HepG2 (cell line): ENCODE results near the gene LSS. TPM values are rescaled to one million over a fixed set of nuclear protein-coding genes. Genes with fewer than 3 reads are reported as not detected.

Experiments
- ATF7 ChIP-seq, 2 experiments: fragments of 450-650 bp in 1 of 2; sonication (generic) in 1 of 2; formaldehyde crosslinking in 1 of 2; IDR thresholded peaks; 2 replicates each; pipeline versions ENCODE4 v1.4.0 to v1.6.1; 2016 to 2020; ENCODE audit warnings: antibody characterized with exemption in 1 of 2, mild to moderate bottlenecking in 1 of 2, missing genetic modification reagents in 1 of 2
- BORCS8-MEF2B ChIP-seq: sonication (generic); formaldehyde crosslinking; IDR thresholded peaks from 2 replicates; pipeline ENCODE4 v1.8.0; 2022; ENCODE audit warnings: mild to moderate bottlenecking, missing genetic modification reagents
- KDM5A ChIP-seq: fragments of 200-600 bp; sonication (generic); IDR thresholded peaks from 2 replicates; pipeline ENCODE4 v1.7.0; 2018; ENCODE audit warnings: antibody characterized with exemption, mild to moderate bottlenecking, low read length, borderline replicate concordance
- PPARG ChIP-seq: conservative IDR thresholded peaks from 2 replicates; pipeline ENCODE4 v1.6.1; 2016; ENCODE audit warnings: missing biosample characterization, missing genetic modification reagents
- REL ChIP-seq: sonication (generic); formaldehyde crosslinking; conservative IDR thresholded peaks from 2 replicates; pipeline ENCODE4 v1.8.0; 2022; ENCODE audit warnings: mild to moderate bottlenecking, missing genetic modification reagents, moderate library complexity
- SIX4 ChIP-seq: sonication (generic); formaldehyde crosslinking; IDR thresholded peaks from 2 replicates; pipeline ENCODE4 v1.4.0; 2020; ENCODE audit warnings: missing genetic modification reagents
- SMARCE1 ChIP-seq: fragments of 450-650 bp; IDR thresholded peaks from 2 replicates; pipeline ENCODE4 v1.6.1; 2017; ENCODE audit warnings: borderline replicate concordance
- SMYD3 ChIP-seq: sonication (generic); formaldehyde crosslinking; IDR thresholded peaks from 2 replicates; pipeline ENCODE4 v1.8.1; 2023; ENCODE audit warnings: mild to moderate bottlenecking, missing genetic modification reagents
- ZBTB3 ChIP-seq: sonication (generic); formaldehyde crosslinking; IDR thresholded peaks from 2 replicates; pipeline ENCODE4 v1.4.0; 2020; ENCODE audit warnings: low read depth, mild to moderate bottlenecking, moderate library complexity, missing genetic modification reagents, borderline replicate concordance
- ZC3H13 ChIP-seq: sonication (generic); formaldehyde crosslinking; IDR thresholded peaks from 2 replicates; pipeline ENCODE4 v1.8.1; 2023; ENCODE audit warnings: mild to moderate bottlenecking, missing genetic modification reagents, moderate library complexity
- ZFP41 ChIP-seq: sonication (generic); formaldehyde crosslinking; IDR thresholded peaks from 2 replicates; pipeline ENCODE4 v1.4.0; 2020; ENCODE audit warnings: mild to moderate bottlenecking, missing genetic modification reagents, borderline replicate concordance
- ZMYM2 ChIP-seq: sonication (generic); formaldehyde crosslinking; IDR thresholded peaks from 2 replicates; pipeline ENCODE4 v1.8.0; 2022; ENCODE audit warnings: mild to moderate bottlenecking, missing genetic modification reagents
- ZNF484 ChIP-seq: sonication (generic); formaldehyde crosslinking; IDR thresholded peaks from 2 replicates; pipeline ENCODE4 v1.5.1; 2020; ENCODE audit warnings: mild to moderate bottlenecking, low read depth, missing genetic modification reagents, borderline replicate concordance
- ZNF616 ChIP-seq: sonication (generic); formaldehyde crosslinking; IDR thresholded peaks from 2 replicates; pipeline ENCODE4 v1.5.0; 2020; ENCODE audit warnings: low read depth, mild to moderate bottlenecking, missing genetic modification reagents
- ZNF7 ChIP-seq: IDR thresholded peaks from 2 replicates; pipeline ENCODE4 v1.6.1; 2016; ENCODE audit warnings: missing biosample characterization, missing genetic modification reagents
- ZSCAN25 ChIP-seq: sonication (generic); formaldehyde crosslinking; IDR thresholded peaks from 2 replicates; pipeline ENCODE4 v1.8.0; 2022; ENCODE audit warnings: mild to moderate bottlenecking, missing genetic modification reagents
- polyA plus RNA-seq, 8 experiments: library from polyadenylated mRNA; depleted of rRNA in 3 of 8; stranded (reverse) in 7 of 8; unstranded in 1 of 8; fragments of >200 nt; fragmentation: Illumina TruSeq in 4 of 8; extraction: Trizol in 4 of 8; gene quantifications; 2 replicates each; pipeline versions ENCODE4 v1.2.1 to v1.2.3, GENCODE V29; 2011 to 2016; ENCODE audit warnings: low read depth in 4 of 8, missing spikeins in 1 of 8, mixed read lengths in 1 of 8; ENCODE audit not compliant: insufficient read depth in 1 of 8
- total RNA-seq, 5 experiments: library from RNA; depleted of rRNA; stranded (reverse); fragments of >200 nt; fragmentation: Illumina TruSeq; extraction: Trizol; gene quantifications; 2 replicates each; pipeline ENCODE4 v1.2.3, GENCODE V29; 2016; ENCODE audit warnings: low read depth in 1 of 5
- TF ChIP-seq, protein P1 (sequence below), 2 experiments: sonication (generic) in 1 of 2; formaldehyde crosslinking in 1 of 2; IDR thresholded peaks; 2 replicates each; pipeline versions ENCODE4 v1.6.1 to v1.9.0; 2014 to 2022; ENCODE audit warnings: antibody characterized with exemption in 1 of 2, borderline replicate concordance in 1 of 2, inconsistent platforms in 1 of 2, low read depth in 1 of 2, missing genetic modification reagents in 1 of 2
- TF ChIP-seq, protein P2 (sequence below): IDR thresholded peaks from 2 replicates; pipeline ENCODE4 v1.6.1; 2016
- TF ChIP-seq, protein P3 (sequence below): sonication (generic); formaldehyde crosslinking; IDR thresholded peaks from 2 replicates; pipeline ENCODE4 v1.8.0; 2022; ENCODE audit warnings: missing genetic modification reagents, low read depth, mild to moderate bottlenecking, borderline replicate concordance

The LSS gene
- total and polyA plus RNA-seq, 2 of the 13 experiments (the other 11 are each of a cell fraction or from before 2014, with no cell fraction given), result 72.6 to 113 TPM

DNA sequence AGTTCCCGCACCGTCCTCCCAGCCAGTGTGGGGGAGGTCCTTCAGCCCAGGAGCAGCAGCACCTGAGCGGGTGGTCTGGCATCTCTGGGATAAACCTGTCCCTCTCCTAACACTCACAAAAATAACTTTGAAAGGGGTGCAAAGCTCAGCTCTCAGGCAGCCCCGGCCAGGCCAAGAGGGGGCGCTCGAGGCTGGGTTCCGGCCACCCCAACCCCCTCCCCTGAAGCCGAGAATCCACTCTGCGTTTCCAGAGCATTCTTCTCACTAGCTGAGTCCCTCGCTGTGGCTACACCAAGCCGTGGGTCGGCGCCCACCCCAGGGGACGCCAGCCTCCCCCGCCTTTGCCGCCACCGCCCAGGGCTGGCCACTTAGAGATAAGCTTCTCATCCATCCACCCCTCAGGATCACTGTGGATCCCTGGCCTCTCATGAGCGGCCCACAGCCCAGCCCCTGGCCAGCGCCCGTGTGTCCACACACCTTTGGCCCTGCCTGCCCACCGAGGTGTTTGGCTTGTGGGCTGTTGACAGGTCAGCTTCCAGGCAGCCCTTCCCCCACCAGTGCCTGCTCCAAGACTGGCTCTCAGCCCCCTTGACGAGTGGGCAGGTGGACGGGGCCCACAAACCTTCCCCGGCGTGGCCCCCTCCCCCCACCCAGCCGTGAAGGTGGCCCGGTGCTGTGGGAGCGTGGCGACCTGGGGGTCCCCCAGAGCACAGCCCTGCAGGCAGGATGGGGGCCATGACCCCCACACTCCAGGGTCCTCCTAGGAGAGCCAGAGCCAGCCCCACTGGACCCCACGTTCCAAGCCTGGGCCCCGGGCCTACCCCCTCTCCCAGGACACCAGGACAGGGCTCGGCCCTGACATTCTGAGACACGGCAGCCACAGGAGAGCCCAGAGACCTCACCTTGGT, 75.1 kb downstream of the LSS start (continued):
- TF ChIP-seq, protein P1, sequence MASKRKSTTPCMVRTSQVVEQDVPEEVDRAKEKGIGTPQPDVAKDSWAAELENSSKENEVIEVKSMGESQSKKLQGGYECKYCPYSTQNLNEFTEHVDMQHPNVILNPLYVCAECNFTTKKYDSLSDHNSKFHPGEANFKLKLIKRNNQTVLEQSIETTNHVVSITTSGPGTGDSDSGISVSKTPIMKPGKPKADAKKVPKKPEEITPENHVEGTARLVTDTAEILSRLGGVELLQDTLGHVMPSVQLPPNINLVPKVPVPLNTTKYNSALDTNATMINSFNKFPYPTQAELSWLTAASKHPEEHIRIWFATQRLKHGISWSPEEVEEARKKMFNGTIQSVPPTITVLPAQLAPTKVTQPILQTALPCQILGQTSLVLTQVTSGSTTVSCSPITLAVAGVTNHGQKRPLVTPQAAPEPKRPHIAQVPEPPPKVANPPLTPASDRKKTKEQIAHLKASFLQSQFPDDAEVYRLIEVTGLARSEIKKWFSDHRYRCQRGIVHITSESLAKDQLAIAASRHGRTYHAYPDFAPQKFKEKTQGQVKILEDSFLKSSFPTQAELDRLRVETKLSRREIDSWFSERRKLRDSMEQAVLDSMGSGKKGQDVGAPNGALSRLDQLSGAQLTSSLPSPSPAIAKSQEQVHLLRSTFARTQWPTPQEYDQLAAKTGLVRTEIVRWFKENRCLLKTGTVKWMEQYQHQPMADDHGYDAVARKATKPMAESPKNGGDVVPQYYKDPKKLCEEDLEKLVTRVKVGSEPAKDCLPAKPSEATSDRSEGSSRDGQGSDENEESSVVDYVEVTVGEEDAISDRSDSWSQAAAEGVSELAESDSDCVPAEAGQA (IDR thresholded peaks at IDR 0.05; ENCODE audit: low read depth), result no peak
- TF ChIP-seq, protein P1 (CRISPR knock-in tag; IDR thresholded peaks at IDR 0.05; ENCODE audit: borderline replicate concordance), result no peak
- TF ChIP-seq REL (CRISPR knock-in tag), result 0 out of 2 replicates have a peak, but pooled peaks have one; percentile 2
- no peak for TF ChIP-seq ZNF7 (CRISPR knock-in tag)
- TF ChIP-seq PPARG, result no peak
- peak; percentile 41; the same call in 1 of the 2 replicates for TF ChIP-seq ZMYM2 (CRISPR knock-in tag)
- no peak for TF ChIP-seq ZBTB3 (CRISPR knock-in tag)
- TF ChIP-seq ZC3H13 (CRISPR knock-in tag), result peak; percentile 42; the same call in 1 of the 2 replicates
- no peak for TF ChIP-seq SMYD3 (CRISPR knock-in tag)
- TF ChIP-seq SMARCE1, result no peak
- TF ChIP-seq ZFP41, result no peak
- TF ChIP-seq ZNF484, result no peak
- no peak for TF ChIP-seq ZNF616
- no peak for TF ChIP-seq ATF7 (IDR thresholded peaks at IDR 0.05)
- no peak for TF ChIP-seq ATF7 (CRISPR knock-in tag; IDR thresholded peaks at IDR 0.05)
- TF ChIP-seq, protein P2, sequence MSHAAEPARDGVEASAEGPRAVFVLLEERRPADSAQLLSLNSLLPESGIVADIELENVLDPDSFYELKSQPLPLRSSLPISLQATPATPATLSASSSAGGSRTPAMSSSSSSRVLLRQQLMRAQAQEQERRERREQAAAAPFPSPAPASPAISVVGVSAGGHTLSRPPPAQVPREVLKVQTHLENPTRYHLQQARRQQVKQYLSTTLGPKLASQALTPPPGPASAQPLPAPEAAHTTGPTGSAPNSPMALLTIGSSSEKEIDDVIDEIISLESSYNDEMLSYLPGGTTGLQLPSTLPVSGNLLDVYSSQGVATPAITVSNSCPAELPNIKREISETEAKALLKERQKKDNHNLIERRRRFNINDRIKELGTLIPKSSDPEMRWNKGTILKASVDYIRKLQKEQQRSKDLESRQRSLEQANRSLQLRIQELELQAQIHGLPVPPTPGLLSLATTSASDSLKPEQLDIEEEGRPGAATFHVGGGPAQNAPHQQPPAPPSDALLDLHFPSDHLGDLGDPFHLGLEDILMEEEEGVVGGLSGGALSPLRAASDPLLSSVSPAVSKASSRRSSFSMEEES (CRISPR knock-in tag), result 0 out of 2 replicates have a peak, but pooled peaks have one; percentile 11
- peak; percentile 59; the same call in 1 of the 2 replicates for TF ChIP-seq KDM5A
- TF ChIP-seq ZSCAN25, result peak; percentile 71
- TF ChIP-seq SIX4 (CRISPR knock-in tag), result no peak
- TF ChIP-seq, protein P3, sequence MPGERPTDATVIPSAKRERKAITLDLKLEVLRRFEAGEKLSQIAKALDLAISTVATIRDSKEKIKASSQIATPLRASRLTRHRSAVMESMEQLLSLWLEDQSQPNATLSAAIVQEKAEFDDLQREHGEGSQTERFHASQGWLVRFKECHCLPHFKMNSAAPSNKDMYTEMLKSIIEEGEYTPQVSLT, result no peak
- peak; percentile 70; the same call in 1 of the 2 replicates for TF ChIP-seq BORCS8-MEF2B
